ENCODE data around the gene NPEPL1.

Gene NPEPL1

DNA sequence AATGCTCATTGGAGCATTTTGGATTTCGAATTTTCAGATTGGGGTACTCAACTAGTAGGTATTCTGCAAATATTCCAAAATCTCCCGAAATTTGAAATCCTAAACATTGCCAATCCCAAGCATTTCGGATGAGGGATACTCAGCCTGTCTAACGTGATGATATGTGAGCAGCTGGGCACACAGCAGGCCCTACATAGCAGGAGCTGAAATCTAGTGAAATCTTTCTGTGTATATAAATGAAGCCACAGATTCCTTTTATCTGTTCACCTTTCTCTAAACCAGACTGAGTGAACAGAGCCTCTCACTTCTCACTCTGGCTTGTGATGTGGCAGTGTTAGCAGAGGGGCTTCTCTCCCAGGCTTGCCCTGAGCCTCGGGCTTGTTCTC lies 23.7 kb upstream of the NPEPL1 start:
- peaks cover 65% of the 10 kb centered on the region for H4K20me1 ChIP-seq
- no peaks in the 10 kb centered on the region for H3K27me3 ChIP-seq
- H3K4me1 ChIP-seq: peaks cover 10% of the 10 kb centered on the region
- TF ChIP-seq Cebpa-rat (IDR thresholded peaks at IDR 0.05): no peak
- H3K4me3 ChIP-seq: no peak overlapping the region
- H3K27ac ChIP-seq: no peak overlapping the region
- peaks cover 84% of the 10 kb centered on the region for H3K36me3 ChIP-seq
- 0 out of 2 replicates have a peak overlapping the region, but pooled peaks have one; percentile 21 for H3K9ac ChIP-seq
- no peak overlapping the region for H3K4me2 ChIP-seq
- no peaks in the 10 kb centered on the region for H3K9me3 ChIP-seq

DNA sequence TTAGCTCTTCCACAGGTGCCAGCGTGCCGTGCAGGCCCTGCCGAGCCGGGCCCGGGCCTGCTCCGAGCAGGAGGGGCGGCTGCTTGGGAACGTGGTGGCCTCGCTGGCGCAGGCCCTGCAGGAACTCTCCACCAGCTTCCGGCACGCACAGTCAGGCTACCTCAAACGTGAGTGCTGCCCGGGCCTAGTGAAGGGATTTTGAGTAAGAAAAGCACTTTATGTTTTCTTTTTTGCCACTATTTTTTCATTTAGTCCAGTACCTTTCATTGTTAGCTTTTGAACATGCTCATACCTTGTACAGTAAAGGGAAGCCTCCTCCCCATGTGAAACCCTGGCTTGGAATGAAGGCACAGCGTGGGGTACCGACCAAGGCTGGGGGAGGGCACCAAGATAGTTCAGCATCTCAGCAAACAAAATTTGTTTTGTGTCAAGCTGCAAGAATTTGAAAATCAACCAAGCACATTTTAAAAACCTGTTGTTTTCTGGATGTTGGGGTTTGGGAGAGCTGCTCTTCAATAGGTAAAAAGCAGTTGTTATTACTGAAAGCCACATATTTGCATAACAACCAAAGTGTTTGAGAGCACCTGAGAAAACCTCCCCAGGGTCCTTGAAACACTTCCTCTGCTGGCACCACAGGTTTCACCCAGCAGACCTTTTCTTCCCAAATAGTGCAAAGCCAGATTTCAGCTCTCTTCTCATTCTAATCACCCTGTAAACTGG lies 23.2 kb upstream of the NPEPL1 start:
- H3K4me1 ChIP-seq: peaks cover 10% of the 10 kb centered on the region
- H3K4me3 ChIP-seq: no peak overlapping the region
- H3K9me3 ChIP-seq: no peaks in the 10 kb centered on the region
- H3K27me3 ChIP-seq: no peaks in the 10 kb centered on the region
- peaks cover 84% of the 10 kb centered on the region for H3K36me3 ChIP-seq
- H4K20me1 ChIP-seq: peaks cover 59% of the 10 kb centered on the region
- TF ChIP-seq Cebpa-rat (IDR thresholded peaks at IDR 0.05): no peak
- H3K4me2 ChIP-seq: peak overlapping the region; percentile 3; the same call in 1 of the 2 replicates
- no peak overlapping the region for H3K27ac ChIP-seq
- 0 out of 2 replicates have a peak overlapping the region, but pooled peaks have one; percentile 21 for H3K9ac ChIP-seq

- Histone ChIP-seq H3K36me3 (peaks cover 86% of the 10 kb centered on the region), H3K27ac (no peak overlapping the region), H3K27me3 (no peaks in the 10 kb centered on the region), H3K9me3 (no peaks in the 10 kb centered on the region), H3K4me1 (peaks cover 10% of the 10 kb centered on the region), H3K4me3 (no peak overlapping the region), H3K9ac (no peak overlapping the region), H3K4me2 (no peak overlapping the region), H4K20me1 (peaks cover 53% of the 10 kb centered on the region)
- TF ChIP-seq Cebpa-rat (IDR thresholded peaks at IDR 0.05): no peak
These were observed 22.5 kb upstream of the NPEPL1 start for GRCh38 chr20:58670102-58670501.

DNA sequence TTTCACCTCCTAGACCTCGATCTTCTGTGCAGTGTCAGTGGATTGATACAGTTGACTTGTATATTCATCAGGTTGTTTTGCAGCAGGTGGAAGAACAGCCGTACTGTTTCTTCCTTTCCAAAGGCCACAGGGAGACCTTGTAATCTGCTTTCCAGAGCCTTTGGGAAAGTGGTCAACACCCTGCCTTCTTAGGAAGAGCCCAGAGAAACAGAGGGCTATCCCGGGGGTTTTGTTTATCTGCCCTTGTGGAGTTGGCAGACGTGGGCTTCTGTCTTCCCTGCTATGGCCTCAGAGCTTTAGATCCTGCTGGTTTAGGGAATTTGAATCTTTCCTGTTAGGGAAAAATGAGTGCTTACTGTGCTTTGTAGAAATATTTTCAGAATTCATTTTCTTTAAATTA lies 21.9 kb upstream of the NPEPL1 start:
- peaks cover 47% of the 10 kb centered on the region for H4K20me1 ChIP-seq
- H3K4me3 ChIP-seq: no peak overlapping the region
- H3K4me1 ChIP-seq: peaks cover 10% of the 10 kb centered on the region
- no peak for TF ChIP-seq Cebpa-rat (IDR thresholded peaks at IDR 0.05)
- H3K9me3 ChIP-seq: no peaks in the 10 kb centered on the region
- peaks cover 87% of the 10 kb centered on the region for H3K36me3 ChIP-seq
- no peak overlapping the region for H3K9ac ChIP-seq
- H3K27me3 ChIP-seq: no peaks in the 10 kb centered on the region
- no peak overlapping the region for H3K4me2 ChIP-seq
- no peak overlapping the region for H3K27ac ChIP-seq

DNA sequence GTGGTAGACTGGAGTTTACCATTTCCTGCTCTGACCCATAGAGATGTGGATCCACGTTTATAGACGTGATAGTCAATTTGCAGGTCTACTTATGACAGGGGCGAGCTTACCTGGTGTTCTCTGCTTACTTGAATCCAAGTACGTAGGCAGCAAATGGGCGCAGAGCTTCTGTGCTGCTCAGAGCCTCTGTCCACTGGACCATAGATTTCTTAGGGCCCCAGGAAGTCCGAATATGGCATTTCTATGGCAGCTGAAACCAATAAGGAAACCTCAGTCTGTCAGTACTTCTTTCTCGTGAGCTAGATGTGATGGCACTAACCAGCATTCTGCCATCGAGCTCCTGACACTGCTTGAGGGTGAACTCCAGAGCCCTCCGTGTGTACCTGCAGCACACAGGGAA lies 19.5 kb upstream of the NPEPL1 start:
- Histone ChIP-seq H4K20me1 (peaks cover 23% of the 10 kb centered on the region), H3K4me3 (no peak overlapping the region), H3K36me3 (peaks cover 87% of the 10 kb centered on the region), H3K9me3 (no peaks in the 10 kb centered on the region), H3K4me1 (peaks cover 10% of the 10 kb centered on the region), H3K27ac (no peak overlapping the region), H3K4me2 (no peak overlapping the region), H3K9ac (no peak overlapping the region), H3K27me3 (no peaks in the 10 kb centered on the region)
- no peak for TF ChIP-seq Cebpa-rat (IDR thresholded peaks at IDR 0.05)

DNA sequence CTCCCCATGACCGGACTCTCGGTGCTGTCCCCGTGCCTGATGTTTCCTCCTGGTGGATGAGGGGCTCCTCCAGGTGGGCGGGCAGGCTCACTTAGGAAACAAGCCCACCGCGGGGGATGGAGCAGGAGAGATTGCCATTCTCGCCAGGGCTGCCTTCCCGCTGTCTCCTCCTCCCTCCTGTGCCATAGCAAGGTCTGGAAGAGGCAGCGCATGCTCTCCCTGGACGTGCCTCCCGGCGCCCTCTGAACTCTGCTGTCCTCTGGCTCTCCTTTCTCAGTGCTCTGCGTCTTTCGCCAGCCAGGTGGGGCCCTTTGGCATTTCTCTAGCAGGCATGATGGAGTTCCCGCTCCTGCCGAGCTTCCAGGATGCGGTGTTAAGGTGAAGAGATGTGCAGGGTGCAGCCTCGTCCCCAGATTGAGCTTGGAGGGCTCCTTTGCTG lies 17.4 kb upstream of the NPEPL1 start:
- Histone ChIP-seq H3K4me2 (no peak overlapping the region), H3K36me3 (peaks cover 90% of the 10 kb centered on the region), H4K20me1 (peaks cover 6% of the 10 kb centered on the region; the same call in 1 of the 2 replicates), H3K9me3 (no peaks in the 10 kb centered on the region), H3K27me3 (no peaks in the 10 kb centered on the region), H3K27ac (no peak overlapping the region), H3K9ac (no peak overlapping the region), H3K4me3 (no peak overlapping the region), H3K4me1 (no peaks in the 10 kb centered on the region)
- TF ChIP-seq Cebpa-rat (IDR thresholded peaks at IDR 0.05): no peak

GRCh38 chr20:58675641-58676040 lies 17.0 kb upstream of the NPEPL1 start:
- Histone ChIP-seq H3K36me3 (peaks cover 90% of the 10 kb centered on the region), H3K27me3 (no peaks in the 10 kb centered on the region), H4K20me1 (peaks cover 2% of the 10 kb centered on the region; the same call in 1 of the 2 replicates), H3K9me3 (no peaks in the 10 kb centered on the region), H3K4me2 (no peak overlapping the region), H3K27ac (no peak overlapping the region), H3K4me1 (no peaks in the 10 kb centered on the region), H3K9ac (no peak overlapping the region), H3K4me3 (no peak overlapping the region)
- no peak for TF ChIP-seq Cebpa-rat (IDR thresholded peaks at IDR 0.05)

DNA sequence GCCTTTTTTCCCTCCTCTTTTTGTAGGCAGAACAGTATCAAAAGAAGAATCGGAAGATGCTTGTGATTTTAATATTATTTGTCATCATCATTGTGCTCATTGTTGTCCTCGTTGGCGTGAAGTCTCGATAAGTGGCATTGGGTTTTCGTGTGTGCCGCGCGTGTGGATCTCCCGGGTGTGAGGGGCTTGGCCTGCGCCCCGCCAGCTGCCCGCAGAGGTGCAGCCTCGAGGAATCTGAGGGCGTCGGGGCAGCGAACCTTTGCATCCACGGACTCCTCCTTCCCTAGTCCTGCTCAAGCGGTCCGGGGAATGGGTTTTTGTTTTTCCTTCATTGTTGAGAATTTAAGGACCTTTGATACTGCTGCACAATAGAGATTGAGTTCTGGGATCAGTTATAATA lies 16.4 kb upstream of the NPEPL1 start:
- H3K4me1 ChIP-seq: no peaks in the 10 kb centered on the region
- H3K36me3 ChIP-seq: peaks cover 90% of the 10 kb centered on the region
- H3K4me2 ChIP-seq: no peak overlapping the region
- no peaks in the 10 kb centered on the region; the same call in 1 of the 2 replicates for H4K20me1 ChIP-seq
- H3K9me3 ChIP-seq: no peaks in the 10 kb centered on the region
- no peak for TF ChIP-seq Cebpa-rat (IDR thresholded peaks at IDR 0.05)
- no peaks in the 10 kb centered on the region for H3K27me3 ChIP-seq
- H3K4me3 ChIP-seq: no peak overlapping the region
- H3K27ac ChIP-seq: no peak overlapping the region
- H3K9ac ChIP-seq: no peak overlapping the region

- no peak overlapping the region for H3K4me2 ChIP-seq
- no peak overlapping the region for H3K27ac ChIP-seq
- no peak for TF ChIP-seq Cebpa-rat (IDR thresholded peaks at IDR 0.05)
- H4K20me1 ChIP-seq: no peaks in the 10 kb centered on the region; the same call in 1 of the 2 replicates
- no peak overlapping the region for H3K4me3 ChIP-seq
- H3K9ac ChIP-seq: no peak overlapping the region
- no peaks in the 10 kb centered on the region for H3K9me3 ChIP-seq
- no peaks in the 10 kb centered on the region for H3K27me3 ChIP-seq
- no peaks in the 10 kb centered on the region for H3K4me1 ChIP-seq
- peaks cover 86% of the 10 kb centered on the region for H3K36me3 ChIP-seq
These were observed 15.5 kb upstream of the NPEPL1 start for GRCh38 chr20:58677079-58677604.

GRCh38 chr20:58677808-58678207 lies 14.8 kb upstream of the NPEPL1 start:
- Histone ChIP-seq H3K4me3 (no peak overlapping the region), H4K20me1 (no peaks in the 10 kb centered on the region; the same call in 1 of the 2 replicates), H3K27ac (no peak overlapping the region), H3K9ac (no peak overlapping the region), H3K36me3 (peaks cover 85% of the 10 kb centered on the region), H3K9me3 (no peaks in the 10 kb centered on the region), H3K27me3 (no peaks in the 10 kb centered on the region), H3K4me1 (no peaks in the 10 kb centered on the region), H3K4me2 (no peak overlapping the region)
- no peak for TF ChIP-seq Cebpa-rat (IDR thresholded peaks at IDR 0.05)

All from BLaER1 (cell line).